Measurements from ENCODE around the gene AADACL3. TPM values are rescaled to one million over a fixed set of nuclear protein-coding genes. Genes with fewer than 3 reads are reported as not detected.

The AADACL3 gene
- polyA plus RNA-seq, 1 of the 3 experiments (the other 2 are of a cell fraction) = not detected

DNA sequence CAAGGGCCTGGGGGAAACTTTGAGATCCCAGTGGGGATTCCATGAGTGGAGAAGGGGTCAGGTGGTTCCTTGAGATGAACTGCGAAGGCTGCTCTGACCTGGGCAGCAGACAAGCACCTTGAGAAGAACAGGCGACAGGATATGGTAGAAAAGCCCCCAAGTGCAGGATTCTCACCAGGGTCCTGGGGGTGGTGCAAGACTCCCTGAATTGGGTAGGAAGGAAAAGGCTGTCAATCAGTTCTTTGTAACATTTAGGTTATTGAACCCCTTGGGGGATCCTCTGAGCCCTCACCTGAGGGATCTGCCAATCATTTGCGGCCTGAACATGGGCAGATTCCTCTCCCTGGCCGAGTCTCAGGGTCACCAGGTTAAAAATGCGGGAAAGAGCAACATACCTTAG, 55.3 kb downstream of the AADACL3 start:
- no peaks in the 10 kb centered on the region for H4K20me1 ChIP-seq (ENCODE audit: insufficient read depth)
- no peaks in the 10 kb centered on the region; the same call in 1 of the 2 replicates for H3K27me3 ChIP-seq (ENCODE audit: insufficient read depth)
- H3K36me3 ChIP-seq (replicated peaks in 1 of 2; ENCODE audit: control insufficient read depth in 1 of 2, insufficient read depth in 2 of 2, low read length in 1 of 2) = no peaks in the 10 kb centered on the region
- H3K4me1 ChIP-seq (ENCODE audit: control insufficient read depth in 1 of 2, insufficient read depth in 2 of 2, low read depth in 1 of 2, low read length in 1 of 2) = no peaks in the 10 kb centered on the region
- TF ChIP-seq RXRA (IDR thresholded peaks at IDR 0.05; ENCODE audit: borderline replicate concordance, low read depth) (no peak), RAD21 (IDR thresholded peaks at IDR 0.05; ENCODE audit: low read length) (no peak), ELF1 (IDR thresholded peaks at IDR 0.05) (no peak), FOXM1 (IDR thresholded peaks at IDR 0.05; ENCODE audit: low read depth) (no peak), EZH2phosphoT487 (IDR thresholded peaks at IDR 0.05; ENCODE audit: borderline replicate concordance, low read depth) (no peak), GABPA (IDR thresholded peaks at IDR 0.05; ENCODE audit: low read depth) (no peak), NFIC (IDR thresholded peaks at IDR 0.05; ENCODE audit: borderline replicate concordance) (no peak), MXI1 (IDR thresholded peaks at IDR 0.05; ENCODE audit: low read depth, low read length) (no peak), FOXJ3 (CRISPR knock-in tag; IDR thresholded peaks at IDR 0.05) (no peak), SMC3 (IDR thresholded peaks at IDR 0.05; ENCODE audit: low read depth, low read length) (no peak), JUND (IDR thresholded peaks at IDR 0.05) (no peak), REST (IDR thresholded peaks at IDR 0.05; ENCODE audit: low read depth, low read length) (no peak), USF2 (IDR thresholded peaks at IDR 0.05; ENCODE audit: borderline replicate concordance, low read depth, low read length) (no peak)
- no peaks in the 10 kb centered on the region for H3K9me2 ChIP-seq
- no peaks in the 10 kb centered on the region for H3F3A ChIP-seq (replicated peaks; ENCODE audit: insufficient read depth)
- ChIA-PET POLR2A (no interaction called here), CTCF (interaction anchor here (2.2 kb wide), 1 partner anchor 10 kb away, joined by 5 read pairs; no protein-coding TSS in a partner anchor)
- H3K9ac ChIP-seq = no peak overlapping the region
- H3K4me3 ChIP-seq (ENCODE audit: low read depth in 2 of 2, low read length in 1 of 2) = no peak overlapping the region
- 5% methylated on average over 5 of the region's 5 CpGs for WGBS (ENCODE audit: low lambda C conversion rate)
- H3K9me3 ChIP-seq = no peaks in the 10 kb centered on the region
- H3K27ac ChIP-seq (ENCODE audit: low read depth in 2 of 2, low read length in 1 of 2) = no peak overlapping the region
- no peaks in the 10 kb centered on the region for H3K79me2 ChIP-seq (ENCODE audit: insufficient read depth)
- no peak overlapping the region for H2AFZ ChIP-seq (ENCODE audit: low read depth)
- no peak overlapping the region for H3K4me2 ChIP-seq
- no peak for DNase-seq

GRCh38 chr1:12772520-12772919, 56.6 kb downstream of the AADACL3 start:
- Histone ChIP-seq H3K27ac (ENCODE audit: low read depth in 2 of 2, low read length in 1 of 2) (no peak overlapping the region), H3K4me2 (no peak overlapping the region), H3K9me2 (no peaks in the 10 kb centered on the region), H3K27me3 (ENCODE audit: insufficient read depth) (no peaks in the 10 kb centered on the region; the same call in 1 of the 2 replicates), H3K4me3 (ENCODE audit: low read depth in 2 of 2, low read length in 1 of 2) (no peak overlapping the region), H3K79me2 (ENCODE audit: insufficient read depth) (no peaks in the 10 kb centered on the region), H3K4me1 (ENCODE audit: control insufficient read depth in 1 of 2, insufficient read depth in 2 of 2, low read depth in 1 of 2, low read length in 1 of 2) (no peaks in the 10 kb centered on the region), H4K20me1 (ENCODE audit: insufficient read depth) (no peaks in the 10 kb centered on the region), H3K36me3 (replicated peaks in 1 of 2; ENCODE audit: control insufficient read depth in 1 of 2, insufficient read depth in 2 of 2, low read length in 1 of 2) (no peaks in the 10 kb centered on the region), H2AFZ (ENCODE audit: low read depth) (no peak overlapping the region), H3K9me3 (no peaks in the 10 kb centered on the region), H3K9ac (no peak overlapping the region), H3F3A (replicated peaks; ENCODE audit: insufficient read depth) (no peaks in the 10 kb centered on the region)
- ChIA-PET POLR2A (no interaction called here), CTCF (no interaction called here)
- 13% methylated on average over 5 of the region's 5 CpGs for WGBS (ENCODE audit: low lambda C conversion rate)
- TF ChIP-seq MAX (IDR thresholded peaks at IDR 0.05; ENCODE audit: low read depth) (no peak), JUND (IDR thresholded peaks at IDR 0.05) (no peak), USF2 (IDR thresholded peaks at IDR 0.05; ENCODE audit: borderline replicate concordance, low read depth, low read length) (no peak), MXI1 (IDR thresholded peaks at IDR 0.05; ENCODE audit: low read depth, low read length) (no peak), FOXJ3 (CRISPR knock-in tag; IDR thresholded peaks at IDR 0.05) (no peak), RXRA (IDR thresholded peaks at IDR 0.05; ENCODE audit: borderline replicate concordance, low read depth) (no peak), GATA2 (CRISPR knock-in tag; IDR thresholded peaks at IDR 0.05) (no peak), CHD2 (IDR thresholded peaks at IDR 0.05; ENCODE audit: low read length, partially characterized antibody) (no peak), POLR2AphosphoS5 (IDR thresholded peaks at IDR 0.05; ENCODE audit: low read depth, low read length) (no peak), NRF1 (IDR thresholded peaks at IDR 0.05; ENCODE audit: low read depth, low read length) (no peak), ELF1 (IDR thresholded peaks at IDR 0.05) (no peak), GABPA (IDR thresholded peaks at IDR 0.05; ENCODE audit: low read depth) (no peak), TEAD4 (IDR thresholded peaks at IDR 0.05; ENCODE audit: borderline replicate concordance, insufficient read depth) (no peak), YY1 (IDR thresholded peaks at IDR 0.05; ENCODE audit: low read depth) (no peak), EP300 (IDR thresholded peaks at IDR 0.05; ENCODE audit: borderline replicate concordance in 1 of 2, low read depth in 1 of 2, low read length in 1 of 2) (no peak)
- DNase-seq = no peak

All from SK-N-SH (cell line).